ENCODE data around the gene LRRC8D. TPM values are rescaled to one million over a fixed set of nuclear protein-coding genes. Genes with fewer than 3 reads are reported as not detected.

LRRC8D gene
- total RNA-seq, 2 donors from 2014 or later, result 9.0 to 10.9 TPM

DNA sequence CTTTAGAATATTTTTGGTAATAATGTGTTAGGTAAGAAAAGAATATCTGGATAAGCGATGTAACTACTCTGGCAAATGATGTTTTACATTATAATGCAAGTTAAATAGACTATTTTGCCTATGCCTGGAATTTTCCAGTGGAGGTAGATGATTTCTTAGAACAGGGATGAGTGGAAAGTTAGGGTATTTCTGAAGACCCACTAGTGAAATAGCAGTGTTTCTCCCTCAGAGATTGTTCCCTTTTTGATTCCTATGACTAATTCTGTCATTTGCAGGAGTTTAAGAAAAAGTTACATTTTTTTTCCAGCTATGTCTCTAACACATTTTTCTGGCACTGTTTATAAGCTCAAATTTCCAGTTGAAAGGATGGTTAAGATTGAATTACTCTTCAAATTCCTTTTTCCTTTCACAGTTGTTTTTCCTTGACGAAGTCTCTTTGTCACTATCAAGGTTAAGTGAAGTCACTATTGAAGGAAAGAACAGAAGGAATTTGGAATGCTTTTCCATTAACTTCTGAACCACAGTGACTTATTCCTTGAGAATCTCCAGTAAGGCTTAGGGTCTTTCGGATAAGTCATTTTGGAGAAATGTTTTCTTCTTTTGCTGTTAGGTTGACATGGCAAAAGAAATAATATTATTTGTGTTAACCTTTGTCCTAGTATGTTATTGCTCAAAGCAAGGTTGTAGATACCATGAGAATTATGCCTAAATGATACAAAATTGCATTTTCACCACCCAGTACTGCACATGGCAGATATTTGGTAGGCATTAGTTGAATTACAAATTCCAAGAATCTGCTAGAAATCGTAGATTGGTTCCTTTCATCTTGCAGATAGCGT, 131.2 kb downstream of the LRRC8D start:
- TF ChIP-seq, protein P1, sequence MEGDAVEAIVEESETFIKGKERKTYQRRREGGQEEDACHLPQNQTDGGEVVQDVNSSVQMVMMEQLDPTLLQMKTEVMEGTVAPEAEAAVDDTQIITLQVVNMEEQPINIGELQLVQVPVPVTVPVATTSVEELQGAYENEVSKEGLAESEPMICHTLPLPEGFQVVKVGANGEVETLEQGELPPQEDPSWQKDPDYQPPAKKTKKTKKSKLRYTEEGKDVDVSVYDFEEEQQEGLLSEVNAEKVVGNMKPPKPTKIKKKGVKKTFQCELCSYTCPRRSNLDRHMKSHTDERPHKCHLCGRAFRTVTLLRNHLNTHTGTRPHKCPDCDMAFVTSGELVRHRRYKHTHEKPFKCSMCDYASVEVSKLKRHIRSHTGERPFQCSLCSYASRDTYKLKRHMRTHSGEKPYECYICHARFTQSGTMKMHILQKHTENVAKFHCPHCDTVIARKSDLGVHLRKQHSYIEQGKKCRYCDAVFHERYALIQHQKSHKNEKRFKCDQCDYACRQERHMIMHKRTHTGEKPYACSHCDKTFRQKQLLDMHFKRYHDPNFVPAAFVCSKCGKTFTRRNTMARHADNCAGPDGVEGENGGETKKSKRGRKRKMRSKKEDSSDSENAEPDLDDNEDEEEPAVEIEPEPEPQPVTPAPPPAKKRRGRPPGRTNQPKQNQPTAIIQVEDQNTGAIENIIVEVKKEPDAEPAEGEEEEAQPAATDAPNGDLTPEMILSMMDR (IDR thresholded peaks at IDR 0.05), result no peak
- Histone ChIP-seq H3K4me3 (no peak overlapping the region), H3K27me3 (no peaks in the 10 kb centered on the region), H3K36me3 (no peaks in the 10 kb centered on the region), H3K9me3 (no peaks in the 10 kb centered on the region), H3K4me1 (no peaks in the 10 kb centered on the region), H3K27ac (no peak overlapping the region)
- no peak for DNase-seq (ENCODE audit: low spot score)

DNA sequence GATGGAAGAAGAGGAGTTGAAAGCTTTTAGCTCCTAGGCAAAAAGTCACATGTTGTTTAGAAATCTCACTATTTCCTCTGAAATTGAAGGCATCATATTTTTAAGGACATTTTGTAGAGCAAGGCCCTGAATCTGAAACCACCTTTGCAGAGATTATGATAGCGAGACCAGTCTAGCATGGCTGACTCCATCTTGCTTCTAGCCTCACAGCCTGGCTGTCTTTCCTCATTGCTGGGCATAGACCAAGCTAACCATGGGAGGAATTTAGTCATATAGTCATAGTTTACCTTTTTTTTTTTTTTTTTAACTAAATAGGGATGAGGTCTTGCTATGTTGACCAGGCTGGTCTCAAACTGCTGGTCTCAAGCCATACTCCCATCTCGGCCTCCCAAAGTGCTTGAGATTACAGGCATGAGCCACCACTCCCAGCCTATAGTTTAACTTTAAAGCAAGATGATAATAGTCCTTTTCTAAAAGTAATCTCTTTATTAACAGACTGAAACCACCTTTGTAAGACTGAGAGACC, 131.8 kb downstream of the LRRC8D start:
- TF ChIP-seq, protein P1 (IDR thresholded peaks at IDR 0.05), result no peak
- no peak for DNase-seq (ENCODE audit: low spot score)
- Histone ChIP-seq H3K27ac (no peak overlapping the region), H3K9me3 (no peaks in the 10 kb centered on the region), H3K4me1 (no peaks in the 10 kb centered on the region), H3K36me3 (no peaks in the 10 kb centered on the region), H3K4me3 (no peak overlapping the region), H3K27me3 (no peaks in the 10 kb centered on the region)

- no peak for DNase-seq (ENCODE audit: low spot score)
- Histone ChIP-seq H3K36me3 (no peaks in the 10 kb centered on the region), H3K27me3 (no peaks in the 10 kb centered on the region), H3K4me1 (no peaks in the 10 kb centered on the region), H3K27ac (no peak overlapping the region), H3K4me3 (no peak overlapping the region), H3K9me3 (no peaks in the 10 kb centered on the region)
- TF ChIP-seq, protein P1 (IDR thresholded peaks at IDR 0.05), result no peak
Measured at GRCh38 chr1:89953131-89953626, 132.3 kb downstream of the LRRC8D start.

DNA sequence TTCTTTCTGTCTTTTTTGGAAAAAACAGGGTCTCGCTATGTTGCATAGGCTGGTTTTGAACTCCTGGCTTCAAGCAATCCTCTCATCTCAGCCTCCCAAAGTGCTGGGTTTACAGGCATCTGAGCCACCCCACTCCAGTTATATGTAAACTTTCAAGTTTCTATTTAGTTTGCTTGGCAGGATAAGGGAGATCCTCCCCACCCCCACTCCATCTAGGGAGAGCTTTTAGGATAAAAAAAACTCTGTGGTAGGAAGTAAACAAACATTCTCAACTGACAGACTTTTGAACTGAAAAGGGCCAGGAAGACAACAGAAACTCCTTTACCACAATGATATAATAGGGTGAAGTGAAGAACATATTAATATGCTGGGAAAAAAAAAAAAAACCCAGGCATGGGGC, 133.1 kb downstream of the LRRC8D start:
- DNase-seq (ENCODE audit: low spot score), result no peak
- Histone ChIP-seq H3K4me1 (no peaks in the 10 kb centered on the region), H3K27me3 (no peaks in the 10 kb centered on the region), H3K4me3 (no peak overlapping the region), H3K27ac (no peak overlapping the region), H3K36me3 (no peaks in the 10 kb centered on the region), H3K9me3 (no peaks in the 10 kb centered on the region)
- TF ChIP-seq, protein P1 (IDR thresholded peaks at IDR 0.05), result no peak

GRCh38 chr1:89954401-89954800, 133.6 kb downstream of the LRRC8D start:
- TF ChIP-seq, protein P1 (IDR thresholded peaks at IDR 0.05), result no peak
- Histone ChIP-seq H3K4me1 (no peaks in the 10 kb centered on the region), H3K9me3 (no peaks in the 10 kb centered on the region), H3K27me3 (no peaks in the 10 kb centered on the region), H3K27ac (no peak overlapping the region), H3K4me3 (no peak overlapping the region), H3K36me3 (no peaks in the 10 kb centered on the region)
- no peak for DNase-seq (ENCODE audit: low spot score)
